ENCODE measurements around the gene OR8D2. TPM values are rescaled to one million over a fixed set of nuclear protein-coding genes. Genes with fewer than 3 reads are reported as not detected.

The OR8D2 gene
- total and polyA plus RNA-seq, 2 donors (not counting 3 experiments of a cell fraction or from before 2014, with no cell fraction given) = not detected

Other genes with a start within 250 kb of the OR8D2 start
- 11.6 and 14.3 TPM in 2 replicates for gene VWA5A, start 204.7 kb downstream of the OR8D2 start, total RNA-seq
- gene VWA5A, start 204.7 kb downstream of the OR8D2 start, polyA plus RNA-seq = 7.0 and 9.1 TPM in 2 replicates
- gene OR10D3, start 136.9 kb downstream of the OR8D2 start, total RNA-seq = not detected in 2 replicates
- gene OR10D3, start 136.9 kb downstream of the OR8D2 start, polyA plus RNA-seq = not detected in 2 replicates
- not detected in 2 replicates for gene OR8G1, start 79.1 kb downstream of the OR8D2 start, total RNA-seq
- gene OR8G1, start 79.1 kb downstream of the OR8D2 start, polyA plus RNA-seq = not detected in 2 replicates
- gene OR8G5, start 63.8 kb downstream of the OR8D2 start, total RNA-seq = not detected in 2 replicates
- gene OR8G5, start 63.8 kb downstream of the OR8D2 start, polyA plus RNA-seq = not detected in 2 replicates
- not detected in 2 replicates for gene OR8D1, start 6.2 kb downstream of the OR8D2 start, total RNA-seq
- not detected in 2 replicates for gene OR8D1, start 6.2 kb downstream of the OR8D2 start, polyA plus RNA-seq
- not detected in 2 replicates for gene OR8B2, start 64.3 kb upstream of the OR8D2 start, total RNA-seq
- not detected in 2 replicates for gene OR8B2, start 64.3 kb upstream of the OR8D2 start, polyA plus RNA-seq
- gene OR8B3, start 78.8 kb upstream of the OR8D2 start, total RNA-seq = not detected in 2 replicates
- gene OR8B3, start 78.8 kb upstream of the OR8D2 start, polyA plus RNA-seq = not detected in 2 replicates
- gene OR8B4, start 104.7 kb upstream of the OR8D2 start, total RNA-seq = not detected in 2 replicates
- gene OR8B4, start 104.7 kb upstream of the OR8D2 start, polyA plus RNA-seq = not detected in 2 replicates
- not detected in 2 replicates for gene OR8B8, start 125.5 kb upstream of the OR8D2 start, total RNA-seq
- not detected in 2 replicates for gene OR8B8, start 125.5 kb upstream of the OR8D2 start, polyA plus RNA-seq
- gene OR8B12, start 223.5 kb upstream of the OR8D2 start, total RNA-seq = not detected in 2 replicates
- gene OR8B12, start 223.5 kb upstream of the OR8D2 start, polyA plus RNA-seq = not detected in 2 replicates
- not detected in 2 replicates for gene OR8A1, start 249.8 kb upstream of the OR8D2 start, total RNA-seq
- gene OR8A1, start 249.8 kb upstream of the OR8D2 start, polyA plus RNA-seq = not detected in 2 replicates

Data from endothelial cell of umbilical vein (primary cell).